Measurements from ENCODE around the gene ZNF749. TPM values are rescaled to one million over a fixed set of nuclear protein-coding genes. Genes with fewer than 3 reads are reported as not detected.

The ZNF749 gene
- polyA plus RNA-seq, 1 of the 3 experiments (the other 2 are of a cell fraction), result 14.9 TPM

GRCh38 chr19:57435062-57435978 is at the start of gene ZNF749 (continued):
- peak; percentile 80 for TF ChIP-seq GABPA (IDR thresholded peaks at IDR 0.05; ENCODE audit: low read depth)

GRCh38 chr19:57389194-57389729 is 45.9 kb upstream of the ZNF749 start:
- WGBS (ENCODE audit: low lambda C conversion rate), result 66% methylated on average over 10 of the region's 11 CpGs
- H3K4me3 ChIP-seq (ENCODE audit: low read depth in 2 of 2, low read length in 1 of 2), result peak overlapping the region; percentile 96 to 97
- no peaks in the 10 kb centered on the region for H3K9me3 ChIP-seq
- H3K9ac ChIP-seq, result peak overlapping the region; percentile 92
- H3K79me2 ChIP-seq (ENCODE audit: insufficient read depth), result peaks cover 43% of the 10 kb centered on the region
- peaks cover 0 to 5% of the 10 kb centered on the region in 2 experiments; a peak in 2 of 4 replicates for H3K4me1 ChIP-seq (ENCODE audit: control insufficient read depth in 1 of 2, insufficient read depth in 2 of 2, low read depth in 1 of 2, low read length in 1 of 2)
- peak overlapping the region; percentile 80 for H3K4me2 ChIP-seq
- no peak for TF ChIP-seq CHD2 (IDR thresholded peaks at IDR 0.05; ENCODE audit: low read length, partially characterized antibody)
- no peak for TF ChIP-seq EZH2phosphoT487 (IDR thresholded peaks at IDR 0.05; ENCODE audit: borderline replicate concordance, low read depth)
- TF ChIP-seq RAD21 (IDR thresholded peaks at IDR 0.05; ENCODE audit: low read length), result no peak
- peak; percentile 37; the same call in 1 of the 2 replicates for TF ChIP-seq POLR2AphosphoS5 (IDR thresholded peaks at IDR 0.05; ENCODE audit: low read depth, low read length)
- DNase-seq, result no peak
- POLR2A ChIA-PET, result interaction anchor here (0.9 to 1.0 kb wide), 2 partner anchors 26 to 149 kb away, joined by 3 to 5 read pairs; partner anchors contain the start of genes TRAPPC2B, ZNF547 and ZNF805
- peaks cover 6 to 15% of the 10 kb centered on the region in 2 experiments for H3K36me3 ChIP-seq (replicated peaks in 1 of 2; ENCODE audit: control insufficient read depth in 1 of 2, insufficient read depth in 2 of 2, low read length in 1 of 2)
- H3K27me3 ChIP-seq (ENCODE audit: insufficient read depth), result no peaks in the 10 kb centered on the region
- peak overlapping the region; percentile 99 for H2AFZ ChIP-seq (ENCODE audit: low read depth)
- H3K27ac ChIP-seq (ENCODE audit: low read depth in 2 of 2, low read length in 1 of 2), result peak overlapping the region; percentile 77 to 94; a peak in 3 of 4 replicates
- H3K9me2 ChIP-seq, result no peaks in the 10 kb centered on the region
- CTCF ChIA-PET, result interaction anchor here (0.8 to 1.5 kb wide), 5 partner anchors 16 to 1131 kb away, joined by 3 to 8 read pairs (median 4); no protein-coding TSS in a partner anchor
- H3F3A ChIP-seq (replicated peaks; ENCODE audit: insufficient read depth), result peaks cover 12% of the 10 kb centered on the region
- no peaks in the 10 kb centered on the region for H4K20me1 ChIP-seq (ENCODE audit: insufficient read depth)

GRCh38 chr19:57389730-57390598 is 45.2 kb upstream of the ZNF749 start, which contains the start of gene ZNF548:
Gene ZNF548, plus strand, starts transcription at chr19:57389854. Its CDS starts 246 bp downstream, at chr19:57390100.
- H3K9ac ChIP-seq, result peak within 1 kb of the TSS; percentile 92
- CTCF ChIA-PET, result interaction anchor here (0.8 to 1.5 kb wide), 4 partner anchors 15 to 1130 kb away, joined by 3 to 8 read pairs (median 4); no protein-coding TSS in a partner anchor
- H3K79me2 ChIP-seq (ENCODE audit: insufficient read depth), result peaks cover 48% of the 10 kb centered on the region
- peak within 1 kb of the TSS; percentile 96 to 97 for H3K4me3 ChIP-seq (ENCODE audit: low read depth in 2 of 2, low read length in 1 of 2)
- POLR2A ChIA-PET, result interaction anchor here (0.9 to 1.0 kb wide), 2 partner anchors 27 to 149 kb away, joined by 3 to 5 read pairs; partner anchors contain the start of genes TRAPPC2B, ZNF547 and ZNF805
- no peaks in the 10 kb centered on the region for H3K9me2 ChIP-seq
- peaks cover 0 to 5% of the 10 kb centered on the region in 2 experiments; a peak in 2 of 4 replicates for H3K4me1 ChIP-seq (ENCODE audit: control insufficient read depth in 1 of 2, insufficient read depth in 2 of 2, low read depth in 1 of 2, low read length in 1 of 2)
- H3K36me3 ChIP-seq (replicated peaks in 1 of 2; ENCODE audit: control insufficient read depth in 1 of 2, insufficient read depth in 2 of 2, low read length in 1 of 2), result peaks cover 9 to 15% of the 10 kb centered on the region in 2 experiments
- peak within 1 kb of the TSS; percentile 80 for H3K4me2 ChIP-seq
- H3K9me3 ChIP-seq, result no peaks in the 10 kb centered on the region
- H3K27ac ChIP-seq (ENCODE audit: low read depth in 2 of 2, low read length in 1 of 2), result peak within 1 kb of the TSS; percentile 77 to 94
- peaks cover 12% of the 10 kb centered on the region for H3F3A ChIP-seq (replicated peaks; ENCODE audit: insufficient read depth)
- peak within 1 kb of the TSS; percentile 99 for H2AFZ ChIP-seq (ENCODE audit: low read depth)
- no peaks in the 10 kb centered on the region for H4K20me1 ChIP-seq (ENCODE audit: insufficient read depth)
- H3K27me3 ChIP-seq (ENCODE audit: insufficient read depth), result no peaks in the 10 kb centered on the region
- WGBS (ENCODE audit: low lambda C conversion rate), result under 1% methylated on average over 23 of the region's 50 CpGs
- DNase-seq, result peak; percentile 89
- TF ChIP-seq NRF1 (IDR thresholded peaks at IDR 0.05; ENCODE audit: low read depth, low read length) (peak; percentile 70; the same call in 1 of the 2 replicates), EP300 (IDR thresholded peaks at IDR 0.05; ENCODE audit: borderline replicate concordance in 1 of 2, low read depth in 1 of 2, low read length in 1 of 2) (no peak), ELF1 (IDR thresholded peaks at IDR 0.05) (peak; percentile 94), ZBTB33 (IDR thresholded peaks at IDR 0.05; ENCODE audit: borderline replicate concordance, low read depth) (peak; percentile 88), MAX (IDR thresholded peaks at IDR 0.05; ENCODE audit: low read depth) (peak; percentile 52; the same call in 1 of the 2 replicates), RAD21 (IDR thresholded peaks at IDR 0.05; ENCODE audit: low read length) (peak; percentile 8; the same call in 1 of the 2 replicates), IRF3 (IDR thresholded peaks at IDR 0.05; ENCODE audit: low read depth, low read length) (peak; percentile 41; the same call in 1 of the 2 replicates), SIN3A (IDR thresholded peaks at IDR 0.05; ENCODE audit: borderline replicate concordance, low read depth, low read length) (peak; percentile 59; the same call in 1 of the 2 replicates), MEF2A (IDR thresholded peaks at IDR 0.05; ENCODE audit: borderline replicate concordance, low read depth) (no peak), PBX3 (IDR thresholded peaks at IDR 0.05) (peak; percentile 9; the same call in 1 of the 2 replicates)

Data from SK-N-SH (cell line).